GM21529 (cell line): ENCODE results near the gene ZNF488.

Experiments used
- ATAC-seq: cut with Tn5 transposase; IDR thresholded peaks from one replicate; pipeline ENCODE4 v1.9.1; 2021; ENCODE audit not compliant: unreplicated experiment

ZNF488 gene

GRCh38 chr10:47383261-47384147 lies 589 bp downstream of the ZNF488 start:
- ATAC-seq = no peak

- no peak for ATAC-seq
These were observed 2.4 kb downstream of the ZNF488 start for GRCh38 chr10:47381427-47382379.

GRCh38 chr10:47381103-47381395 lies 3.0 kb downstream of the ZNF488 start:
- no peak for ATAC-seq

- no peak for ATAC-seq
These were observed 3.6 kb downstream of the ZNF488 start for GRCh38 chr10:47380341-47381102.

- ATAC-seq = no peak
These were observed 4.2 kb downstream of the ZNF488 start for GRCh38 chr10:47379901-47380300.

- no peak for ATAC-seq
These were observed 4.7 kb downstream of the ZNF488 start for GRCh38 chr10:47379445-47379785.

GRCh38 chr10:47378606-47379444 lies 5.3 kb downstream of the ZNF488 start:
- no peak for ATAC-seq

GRCh38 chr10:47378183-47378510 lies 5.9 kb downstream of the ZNF488 start:
- ATAC-seq = no peak

GRCh38 chr10:47376522-47377220 lies 7.4 kb downstream of the ZNF488 start:
- ATAC-seq = no peak

GRCh38 chr10:47374611-47375536 lies 9.2 kb downstream of the ZNF488 start:
- no peak for ATAC-seq

GRCh38 chr10:47372726-47373125 lies 11.4 kb downstream of the ZNF488 start:
- no peak for ATAC-seq

- ATAC-seq = no peak
These were observed 12.2 kb downstream of the ZNF488 start for GRCh38 chr10:47371629-47372485.

GRCh38 chr10:47370878-47371277 lies 13.2 kb downstream of the ZNF488 start:
- ATAC-seq = no peak

GRCh38 chr10:47370015-47370767 lies 13.9 kb downstream of the ZNF488 start:
- ATAC-seq = no peak

GRCh38 chr10:47369251-47369894 lies 14.7 kb downstream of the ZNF488 start:
- no peak for ATAC-seq

- no peak for ATAC-seq
These were observed 15.5 kb downstream of the ZNF488 start for GRCh38 chr10:47368431-47369180.
